ENCODE measurements around the gene FAM151B. TPM values are rescaled to one million over a fixed set of nuclear protein-coding genes. Genes with fewer than 3 reads are reported as not detected.
A peak's percentile ranks its signal among the peaks of the same experiment; 100 is the strongest.

The FAM151B gene
- total RNA-seq (ENCODE audit: unreplicated experiment) = 0.29 TPM
- long read RNA-seq = 0 reads

DNA sequence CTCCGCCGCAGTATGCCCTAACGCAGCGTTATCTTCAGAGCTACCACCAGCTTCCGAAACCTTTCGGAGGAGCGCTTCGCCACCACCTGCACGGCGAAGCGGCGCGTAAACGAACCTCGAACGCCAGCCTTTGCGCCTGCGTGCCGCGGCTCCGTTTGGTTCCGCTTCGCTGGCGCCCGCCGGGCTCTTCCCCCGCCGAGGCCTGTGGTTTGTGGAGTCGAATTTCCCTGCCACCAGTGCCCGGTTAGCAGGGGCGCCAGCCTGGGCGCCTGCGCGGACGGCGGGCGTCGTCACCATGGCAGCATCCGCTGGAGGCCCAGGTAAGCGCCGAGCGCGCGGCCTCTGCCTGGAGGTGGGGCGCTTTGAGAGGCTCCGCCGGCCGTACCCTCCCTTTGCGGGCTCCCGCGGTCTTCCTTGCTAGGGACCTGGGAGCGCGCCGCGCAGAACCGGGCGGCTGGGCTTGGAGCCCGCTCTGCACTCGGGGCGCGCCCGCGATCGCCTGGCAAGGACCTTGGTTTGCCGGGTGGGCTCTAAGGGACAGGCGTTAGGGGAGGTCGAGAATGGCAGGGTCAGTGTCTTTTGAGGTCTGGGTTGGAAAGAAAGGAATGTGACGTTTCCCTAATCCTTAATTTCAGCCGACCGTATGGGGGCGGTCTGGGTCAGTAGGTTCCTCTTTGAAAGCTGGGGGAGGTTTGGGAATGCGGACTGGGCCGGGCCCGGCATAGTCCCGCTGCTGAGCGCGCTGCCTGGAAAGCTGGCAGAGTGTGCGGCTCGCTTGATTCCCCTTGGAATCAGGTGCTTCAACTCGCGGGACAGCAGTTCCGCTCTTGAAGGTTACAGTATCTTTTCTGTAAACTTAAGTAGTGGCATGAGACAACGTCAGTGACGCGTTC is at the start of gene FAM151B:
FAM151B (plus strand) TSS at position 272 of the 893 bp plus-strand sequence; CDS start at position 296, 24 bp downstream.
- Mint-ChIP-seq H3K9me3 (ENCODE audit: unreplicated experiment) (peaks cover 2% of the 10 kb centered on the region), H3K27me3 (ENCODE audit: unreplicated experiment) (no peaks in the 10 kb centered on the region), H3K4me3 (ENCODE audit: unreplicated experiment) (peak within 1 kb of the TSS; percentile 92), H3K4me1 (ENCODE audit: low read depth, unreplicated experiment) (no peaks in the 10 kb centered on the region), H3K27ac (ENCODE audit: unreplicated experiment) (no peak within 1 kb of the TSS), H3K36me3 (ENCODE audit: unreplicated experiment) (no peaks in the 10 kb centered on the region)
- TF ChIP-seq, protein P1, sequence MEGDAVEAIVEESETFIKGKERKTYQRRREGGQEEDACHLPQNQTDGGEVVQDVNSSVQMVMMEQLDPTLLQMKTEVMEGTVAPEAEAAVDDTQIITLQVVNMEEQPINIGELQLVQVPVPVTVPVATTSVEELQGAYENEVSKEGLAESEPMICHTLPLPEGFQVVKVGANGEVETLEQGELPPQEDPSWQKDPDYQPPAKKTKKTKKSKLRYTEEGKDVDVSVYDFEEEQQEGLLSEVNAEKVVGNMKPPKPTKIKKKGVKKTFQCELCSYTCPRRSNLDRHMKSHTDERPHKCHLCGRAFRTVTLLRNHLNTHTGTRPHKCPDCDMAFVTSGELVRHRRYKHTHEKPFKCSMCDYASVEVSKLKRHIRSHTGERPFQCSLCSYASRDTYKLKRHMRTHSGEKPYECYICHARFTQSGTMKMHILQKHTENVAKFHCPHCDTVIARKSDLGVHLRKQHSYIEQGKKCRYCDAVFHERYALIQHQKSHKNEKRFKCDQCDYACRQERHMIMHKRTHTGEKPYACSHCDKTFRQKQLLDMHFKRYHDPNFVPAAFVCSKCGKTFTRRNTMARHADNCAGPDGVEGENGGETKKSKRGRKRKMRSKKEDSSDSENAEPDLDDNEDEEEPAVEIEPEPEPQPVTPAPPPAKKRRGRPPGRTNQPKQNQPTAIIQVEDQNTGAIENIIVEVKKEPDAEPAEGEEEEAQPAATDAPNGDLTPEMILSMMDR (IDR thresholded peaks at IDR 0.05; ENCODE audit: partially characterized antibody, unreplicated experiment) = no peak
- peak; percentile 80 for DNase-seq

DNA sequence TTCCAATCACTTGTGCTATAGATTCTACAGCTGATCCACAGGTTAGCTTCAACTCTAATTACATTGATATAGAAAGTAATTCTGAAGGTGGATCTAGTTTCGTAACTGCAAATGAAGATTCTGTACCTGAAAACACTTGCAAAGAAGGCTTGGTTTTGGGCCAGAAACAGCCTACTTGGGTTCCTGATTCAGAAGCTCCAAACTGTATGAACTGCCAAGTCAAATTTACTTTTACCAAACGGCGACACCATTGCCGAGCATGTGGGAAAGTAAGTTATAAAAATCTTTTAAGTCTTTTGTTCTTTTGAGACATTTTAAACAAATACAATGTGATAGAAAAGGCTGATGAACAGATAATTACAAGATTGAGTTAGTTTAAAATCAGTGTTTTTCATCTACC is 49.2 kb upstream of the FAM151B start:
- Mint-ChIP-seq H3K27me3 (ENCODE audit: unreplicated experiment) (no peaks in the 10 kb centered on the region), H3K36me3 (ENCODE audit: unreplicated experiment) (no peaks in the 10 kb centered on the region), H3K4me3 (ENCODE audit: unreplicated experiment) (no peak overlapping the region), H3K9me3 (ENCODE audit: unreplicated experiment) (peaks cover 3% of the 10 kb centered on the region), H3K27ac (ENCODE audit: unreplicated experiment) (no peak overlapping the region), H3K4me1 (ENCODE audit: low read depth, unreplicated experiment) (no peaks in the 10 kb centered on the region)
- DNase-seq = no peak
- TF ChIP-seq, protein P1 (IDR thresholded peaks at IDR 0.05; ENCODE audit: partially characterized antibody, unreplicated experiment) = no peak

DNA sequence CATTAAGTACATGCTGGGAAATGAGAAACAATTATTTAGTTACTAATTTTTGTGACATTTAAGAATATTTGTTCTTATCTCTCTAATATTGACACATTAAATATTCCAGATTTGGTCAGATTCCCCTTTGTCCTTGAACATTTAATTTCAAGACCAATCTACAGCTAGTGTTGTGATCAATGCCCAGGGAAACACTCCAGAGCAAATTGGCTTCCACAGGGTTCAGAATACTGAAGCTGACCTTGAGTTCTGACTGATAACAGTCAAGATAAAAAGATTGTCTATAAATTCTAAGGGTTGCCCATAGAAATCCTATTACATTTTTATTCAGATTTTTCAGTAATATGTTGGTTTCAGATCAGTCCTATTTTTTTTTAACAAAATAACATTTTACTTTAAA is 48.7 kb upstream of the FAM151B start:
- H3K9me3 Mint-ChIP-seq (ENCODE audit: unreplicated experiment) = peaks cover 3% of the 10 kb centered on the region

DNA sequence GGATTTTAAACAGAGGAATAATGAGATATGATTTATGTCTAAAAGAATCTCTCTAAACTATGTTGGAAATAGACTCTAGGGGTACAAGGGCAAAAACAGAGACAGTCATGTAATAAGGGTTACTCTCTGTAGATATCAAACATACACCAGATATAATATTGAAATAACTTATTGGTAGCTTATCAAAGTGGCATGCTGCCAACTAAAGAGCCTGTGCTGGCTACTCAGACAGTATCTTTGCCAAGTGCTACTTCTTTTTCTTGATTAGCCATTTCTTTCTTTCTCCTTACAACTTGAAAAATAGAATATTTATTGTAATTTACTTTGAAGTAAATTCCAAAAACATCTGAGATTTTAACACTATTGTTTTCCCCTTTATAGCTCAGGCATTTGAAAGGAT is 45.2 kb upstream of the FAM151B start:
- H3K9me3 Mint-ChIP-seq (ENCODE audit: unreplicated experiment) = no peaks in the 10 kb centered on the region
- no peaks in the 10 kb centered on the region for H3K27me3 Mint-ChIP-seq (ENCODE audit: unreplicated experiment)
- H3K4me3 Mint-ChIP-seq (ENCODE audit: unreplicated experiment) = no peak overlapping the region
- no peak overlapping the region for H3K27ac Mint-ChIP-seq (ENCODE audit: unreplicated experiment)
- H3K4me1 Mint-ChIP-seq (ENCODE audit: low read depth, unreplicated experiment) = no peaks in the 10 kb centered on the region
- no peaks in the 10 kb centered on the region for H3K36me3 Mint-ChIP-seq (ENCODE audit: unreplicated experiment)
- DNase-seq = no peak
- TF ChIP-seq, protein P1 (IDR thresholded peaks at IDR 0.05; ENCODE audit: partially characterized antibody, unreplicated experiment) = no peak

More for the DNA sequence above, 48.7 kb upstream of the FAM151B start:
- H3K4me3 Mint-ChIP-seq (ENCODE audit: unreplicated experiment) = no peak overlapping the region
- TF ChIP-seq, protein P1 (IDR thresholded peaks at IDR 0.05; ENCODE audit: partially characterized antibody, unreplicated experiment) = no peak
- no peaks in the 10 kb centered on the region for H3K36me3 Mint-ChIP-seq (ENCODE audit: unreplicated experiment)
- no peak overlapping the region for H3K27ac Mint-ChIP-seq (ENCODE audit: unreplicated experiment)
- no peaks in the 10 kb centered on the region for H3K4me1 Mint-ChIP-seq (ENCODE audit: low read depth, unreplicated experiment)
- no peaks in the 10 kb centered on the region for H3K27me3 Mint-ChIP-seq (ENCODE audit: unreplicated experiment)
- no peak for DNase-seq

DNA sequence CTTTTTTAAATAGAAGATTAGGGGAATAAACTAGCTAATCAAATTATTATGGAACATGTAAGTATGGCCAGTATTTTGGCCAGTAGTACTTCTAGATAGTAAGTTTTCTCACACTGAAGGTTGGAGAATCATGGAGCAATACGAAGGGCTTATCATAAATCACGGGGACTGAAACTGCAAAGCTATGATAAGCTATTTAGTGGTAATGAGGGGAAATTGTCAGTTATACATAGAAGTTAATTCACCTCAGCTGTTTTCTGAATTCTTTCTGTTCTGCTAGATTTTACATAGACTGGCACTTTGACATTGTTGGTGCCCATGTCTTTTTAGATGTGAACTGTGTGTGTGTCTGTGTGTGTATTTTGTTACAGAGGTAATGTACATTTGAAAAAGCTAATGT is 34.5 kb upstream of the FAM151B start:
- H3K4me1 Mint-ChIP-seq (ENCODE audit: low read depth, unreplicated experiment) = no peaks in the 10 kb centered on the region
- no peaks in the 10 kb centered on the region for H3K27me3 Mint-ChIP-seq (ENCODE audit: unreplicated experiment)
- no peak overlapping the region for H3K27ac Mint-ChIP-seq (ENCODE audit: unreplicated experiment)
- H3K4me3 Mint-ChIP-seq (ENCODE audit: unreplicated experiment) = no peak overlapping the region
- TF ChIP-seq, protein P1 (IDR thresholded peaks at IDR 0.05; ENCODE audit: partially characterized antibody, unreplicated experiment) = no peak
- H3K9me3 Mint-ChIP-seq (ENCODE audit: unreplicated experiment) = peaks cover 3% of the 10 kb centered on the region
- H3K36me3 Mint-ChIP-seq (ENCODE audit: unreplicated experiment) = no peaks in the 10 kb centered on the region
- no peak for DNase-seq

Data from glutamatergic neuron (in vitro differentiated cells).